IMR-90 (cell line): ENCODE measurements around the gene ARMC8.

ENCODE experiments used
- CTCF ChIP-seq: conservative IDR thresholded peaks from 2 replicates; pipeline ENCODE4 v1.5.1; 2012; ENCODE audit warnings: mild to moderate bottlenecking, low read depth, low read length, improper control_type of control experiment
- POLR2A ChIP-seq: IDR thresholded peaks from 2 replicates; pipeline ENCODE4 v1.6.1; 2012; ENCODE audit warnings: mild to moderate bottlenecking, low read depth, low read length
- RCOR1 ChIP-seq: IDR thresholded peaks from 2 replicates; pipeline ENCODE4 v1.6.1; 2012; ENCODE audit warnings: mild to moderate bottlenecking, low read length, improper control_type of control experiment; ENCODE audit not compliant: insufficient replicate concordance
- RFX5 ChIP-seq: IDR thresholded peaks from 2 replicates; pipeline ENCODE4 v1.8.0; 2012; ENCODE audit warnings: low read depth, mild to moderate bottlenecking, low read length, moderate library complexity
- SMC3 ChIP-seq: fragments of 150-350 bp; IDR thresholded peaks from 2 replicates; pipeline ENCODE4 v1.6.1; 2016; ENCODE audit warnings: low read depth, mild to moderate bottlenecking, antibody characterized with exemption, low read length, moderate library complexity

- no peak for TF ChIP-seq CTCF
- TF ChIP-seq POLR2A = no peak
- no peak for TF ChIP-seq RFX5
- no peak for TF ChIP-seq SMC3
- TF ChIP-seq RCOR1 = no peak
Observed at GRCh38 chr3:138234401-138235179, 47.5 kb downstream of the ARMC8 start.
